Measurements from ENCODE around the gene LDLRAD3. TPM values are rescaled to one million over a fixed set of nuclear protein-coding genes. Genes with fewer than 3 reads are reported as not detected.

LDLRAD3 gene
- polyA plus RNA-seq, 1 experiment: 7.8 TPM

GRCh38 chr11:36047344-36047743 lies 103.5 kb downstream of the LDLRAD3 start:
- H3K4me3 ChIP-seq (ENCODE audit: low read depth, low read length): no peak overlapping the region
- H3K9me3 ChIP-seq (ENCODE audit: control insufficient read depth, insufficient read depth, low read length): no peaks in the 10 kb centered on the region
- H3K27ac ChIP-seq (ENCODE audit: low read depth, low read length): no peak overlapping the region
- CTCF ChIA-PET: no interaction called here
- TF ChIP-seq CTCF (IDR thresholded peaks at IDR 0.05; ENCODE audit: low read depth, low read length): no peak
- H3K27me3 ChIP-seq (ENCODE audit: control insufficient read depth, insufficient read depth, low read length): no peaks in the 10 kb centered on the region
- DNase-seq (ENCODE audit: low read depth, low spot score): no peak
- POLR2A ChIA-PET: no interaction called here

GRCh38 chr11:36048496-36049247 lies 104.8 kb downstream of the LDLRAD3 start:
- CTCF ChIA-PET: interaction anchor here (1.5 to 6.2 kb wide), 3 partner anchors 83 to 227 kb away, joined by 5 to 37 read pairs (median 6); no protein-coding TSS in a partner anchor

GRCh38 chr11:36051235-36052144 lies 107.6 kb downstream of the LDLRAD3 start:
- POLR2A ChIA-PET: no interaction called here

More at GRCh38 chr11:36048496-36049247, 104.8 kb downstream of the LDLRAD3 start:
- H3K27me3 ChIP-seq (ENCODE audit: control insufficient read depth, insufficient read depth, low read length): no peaks in the 10 kb centered on the region
- H3K4me3 ChIP-seq (ENCODE audit: low read depth, low read length): no peak overlapping the region
- H3K27ac ChIP-seq (ENCODE audit: low read depth, low read length): no peak overlapping the region
- no peak for DNase-seq (ENCODE audit: low read depth, low spot score)
- no peak for TF ChIP-seq CTCF (IDR thresholded peaks at IDR 0.05; ENCODE audit: low read depth, low read length)
- POLR2A ChIA-PET: no interaction called here
- H3K9me3 ChIP-seq (ENCODE audit: control insufficient read depth, insufficient read depth, low read length): no peaks in the 10 kb centered on the region

GRCh38 chr11:36053281-36053680 lies 109.4 kb downstream of the LDLRAD3 start:
- no peak for DNase-seq (ENCODE audit: low read depth, low spot score)
- TF ChIP-seq CTCF (IDR thresholded peaks at IDR 0.05; ENCODE audit: low read depth, low read length): no peak
- CTCF ChIA-PET: interaction anchor here (0.7 to 6.2 kb wide), 6 partner anchors 11 to 231 kb away, joined by 3 to 37 read pairs (median 4); no protein-coding TSS in a partner anchor
- Histone ChIP-seq H3K4me3 (ENCODE audit: low read depth, low read length) (no peak overlapping the region), H3K27ac (ENCODE audit: low read depth, low read length) (no peak overlapping the region), H3K27me3 (ENCODE audit: control insufficient read depth, insufficient read depth, low read length) (no peaks in the 10 kb centered on the region), H3K9me3 (ENCODE audit: control insufficient read depth, insufficient read depth, low read length) (no peaks in the 10 kb centered on the region)
- POLR2A ChIA-PET: no interaction called here

More at GRCh38 chr11:36051235-36052144, 107.6 kb downstream of the LDLRAD3 start:
- no peaks in the 10 kb centered on the region for H3K9me3 ChIP-seq (ENCODE audit: control insufficient read depth, insufficient read depth, low read length)
- no peak overlapping the region for H3K4me3 ChIP-seq (ENCODE audit: low read depth, low read length)
- H3K27me3 ChIP-seq (ENCODE audit: control insufficient read depth, insufficient read depth, low read length): no peaks in the 10 kb centered on the region
- no peak for DNase-seq (ENCODE audit: low read depth, low spot score)
- H3K27ac ChIP-seq (ENCODE audit: low read depth, low read length): no peak overlapping the region
- TF ChIP-seq CTCF (IDR thresholded peaks at IDR 0.05; ENCODE audit: low read depth, low read length): no peak
- CTCF ChIA-PET: interaction anchor here (1.0 to 6.2 kb wide), 3 partner anchors 9 to 436 kb away, joined by 3 to 37 read pairs (median 21); no protein-coding TSS in a partner anchor
